ENCODE data around the gene NUP88. TPM values are rescaled to one million over a fixed set of nuclear protein-coding genes. Genes with fewer than 3 reads are reported as not detected.

Gene NUP88
- total RNA-seq, result 89.6 and 99.1 TPM in 2 replicates

GRCh38 chr17:5419356-5419958 lies at the start of gene NUP88:
Gene NUP88, minus strand, starts transcription at chr17:5419662. Its CDS starts 12 bp downstream, at chr17:5419650.

GRCh38 chr17:5438716-5439445 lies 19.4 kb upstream of the NUP88 start, which contains the start of gene C1QBP:
Gene C1QBP, minus strand, starts transcription at chr17:5439155. Its CDS starts 82 bp downstream, at chr17:5439073.

GRCh38 chr17:5419959-5420653 lies 644 bp upstream of the NUP88 start, which contains the start of gene RPAIN:
Gene RPAIN, plus strand, starts transcription at chr17:5420182. Its CDS starts 29 bp downstream, at chr17:5420211.

Other genes with a start within 250 kb of the NUP88 start
- gene ZNF594, start 227.8 kb downstream of the NUP88 start, total RNA-seq, result 2.4 and 5.8 TPM in 2 replicates
- not detected in 2 replicates for gene SCIMP, start 184.8 kb downstream of the NUP88 start, total RNA-seq
- 44.8 and 61.4 TPM in 2 replicates for gene RABEP1, start 137.4 kb downstream of the NUP88 start, total RNA-seq
- gene RPAIN, start 520 bp upstream of the NUP88 start, total RNA-seq, result 29.8 and 49.2 TPM in 2 replicates
- 221 and 444 TPM in 2 replicates for gene C1QBP, start 19.5 kb upstream of the NUP88 start, total RNA-seq
- gene DHX33, start 49.3 kb upstream of the NUP88 start, total RNA-seq, result 15.7 and 19.9 TPM in 2 replicates
- gene DERL2, start 66.5 kb upstream of the NUP88 start, total RNA-seq, result 22.9 and 42.7 TPM in 2 replicates
- gene MIS12, start 66.9 kb upstream of the NUP88 start, total RNA-seq, result 27.3 and 76.9 TPM in 2 replicates
- gene NLRP1, start 164.8 kb upstream of the NUP88 start, total RNA-seq, result 19.1 and 21.6 TPM in 2 replicates